Effector CD8-positive, alpha-beta T cell (primary cell): ENCODE data around the gene MED13L.
"Not testable (repeated sequence)": the region's sequence is repeated elsewhere in the genome, so short reads cannot be mapped to it uniquely, and the experiment has no call there.

Experiments
- DNase-seq: peaks from one replicate; lab custom pipeline; 2025; lab: John Stamatoyannopoulos, UW

MED13L gene

GRCh38 chr12:116055895-116056607 is 221.4 kb downstream of the MED13L start:
- no peak for DNase-seq

- DNase-seq: no peak
Measured at GRCh38 chr12:116054280-116054679, 223.2 kb downstream of the MED13L start.

GRCh38 chr12:116053479-116054200 is 223.9 kb downstream of the MED13L start:
- no peak for DNase-seq

- no peak for DNase-seq
Measured at GRCh38 chr12:116050275-116050674, 227.2 kb downstream of the MED13L start.

GRCh38 chr12:116048879-116049278 is 228.6 kb downstream of the MED13L start:
- DNase-seq: no peak

GRCh38 chr12:116046039-116046438 is 231.5 kb downstream of the MED13L start:
- no peak for DNase-seq

DNA sequence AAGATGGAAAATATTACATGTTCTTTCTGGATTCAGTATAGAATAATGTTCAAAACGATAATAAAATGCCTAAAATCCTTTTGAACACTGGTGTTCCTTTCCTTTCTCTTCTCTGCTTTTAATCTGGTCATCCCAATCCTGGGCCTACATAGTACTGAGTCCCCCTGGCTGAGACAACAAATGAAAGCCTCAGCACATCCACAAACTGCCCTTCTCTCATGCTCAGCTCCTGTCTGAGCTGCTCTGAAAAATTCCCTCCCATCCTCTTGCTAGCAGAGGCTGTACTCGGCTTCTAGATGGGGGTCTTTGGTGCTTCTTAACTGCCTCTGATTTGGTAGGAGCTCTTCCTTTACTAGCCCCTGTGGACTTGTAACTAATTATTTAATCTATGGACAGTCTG is 232.3 kb downstream of the MED13L start:
- no peak for DNase-seq

DNA sequence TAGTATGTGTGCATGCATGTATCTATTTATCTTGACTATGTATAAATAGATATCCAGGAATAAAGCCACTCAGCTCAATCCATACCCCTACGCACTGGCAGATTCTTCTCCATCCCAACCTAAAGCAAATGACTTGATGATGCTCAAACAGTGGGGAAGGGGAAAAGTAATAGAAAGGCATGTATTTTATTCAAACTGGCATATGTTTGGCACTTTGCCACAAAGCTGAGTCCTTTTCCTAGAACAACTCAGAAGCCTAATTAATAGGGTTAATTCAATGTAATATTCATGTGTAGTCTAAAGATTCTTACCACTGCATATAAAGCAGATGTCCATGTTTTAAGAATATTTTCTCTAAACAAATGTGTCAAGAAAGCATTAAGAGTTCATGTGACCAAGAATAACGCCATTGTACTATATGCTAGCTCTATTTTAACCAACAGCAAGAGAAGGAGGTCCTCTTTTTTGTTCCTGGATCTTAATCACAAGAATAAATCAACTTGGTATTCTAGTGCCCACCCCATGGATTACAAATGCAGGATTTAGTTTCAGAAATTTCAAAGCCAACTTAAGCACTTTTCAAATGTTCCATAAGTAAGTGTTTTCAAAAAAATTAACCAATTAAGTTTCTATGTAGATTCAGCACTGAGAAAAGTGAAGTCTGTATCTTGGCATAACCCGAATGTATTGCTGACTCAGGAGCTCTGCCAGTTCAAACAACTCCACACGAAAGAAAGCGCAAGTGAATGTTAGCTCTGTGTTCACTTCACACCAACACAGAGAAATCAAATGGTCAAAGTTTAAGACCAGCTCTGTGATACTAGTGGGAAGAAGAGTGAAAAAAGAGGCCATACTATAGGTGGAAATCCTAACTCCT is 233.6 kb downstream of the MED13L start:
- DNase-seq: no peak

GRCh38 chr12:116040402-116040801 is 237.1 kb downstream of the MED13L start:
- no peak for DNase-seq

DNA sequence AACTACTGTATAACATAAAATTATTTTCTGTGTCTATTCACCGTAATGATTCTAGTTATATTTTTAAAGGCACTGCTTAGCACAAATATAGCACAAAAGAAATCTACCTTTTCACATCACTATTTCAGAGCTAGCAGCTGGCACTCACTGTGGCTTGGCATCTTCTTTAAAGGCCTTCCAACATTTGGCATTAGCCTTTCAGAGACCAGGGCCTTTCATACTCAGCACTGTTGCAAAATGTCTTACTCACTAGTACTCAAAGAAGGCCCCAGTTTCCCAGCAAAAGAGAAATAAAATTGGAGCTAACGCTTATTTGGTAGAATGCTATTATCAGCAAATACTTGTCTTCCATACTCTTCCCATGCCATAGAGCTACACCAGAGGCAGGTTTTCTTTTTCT is 238.4 kb downstream of the MED13L start:
- no peak for DNase-seq

DNA sequence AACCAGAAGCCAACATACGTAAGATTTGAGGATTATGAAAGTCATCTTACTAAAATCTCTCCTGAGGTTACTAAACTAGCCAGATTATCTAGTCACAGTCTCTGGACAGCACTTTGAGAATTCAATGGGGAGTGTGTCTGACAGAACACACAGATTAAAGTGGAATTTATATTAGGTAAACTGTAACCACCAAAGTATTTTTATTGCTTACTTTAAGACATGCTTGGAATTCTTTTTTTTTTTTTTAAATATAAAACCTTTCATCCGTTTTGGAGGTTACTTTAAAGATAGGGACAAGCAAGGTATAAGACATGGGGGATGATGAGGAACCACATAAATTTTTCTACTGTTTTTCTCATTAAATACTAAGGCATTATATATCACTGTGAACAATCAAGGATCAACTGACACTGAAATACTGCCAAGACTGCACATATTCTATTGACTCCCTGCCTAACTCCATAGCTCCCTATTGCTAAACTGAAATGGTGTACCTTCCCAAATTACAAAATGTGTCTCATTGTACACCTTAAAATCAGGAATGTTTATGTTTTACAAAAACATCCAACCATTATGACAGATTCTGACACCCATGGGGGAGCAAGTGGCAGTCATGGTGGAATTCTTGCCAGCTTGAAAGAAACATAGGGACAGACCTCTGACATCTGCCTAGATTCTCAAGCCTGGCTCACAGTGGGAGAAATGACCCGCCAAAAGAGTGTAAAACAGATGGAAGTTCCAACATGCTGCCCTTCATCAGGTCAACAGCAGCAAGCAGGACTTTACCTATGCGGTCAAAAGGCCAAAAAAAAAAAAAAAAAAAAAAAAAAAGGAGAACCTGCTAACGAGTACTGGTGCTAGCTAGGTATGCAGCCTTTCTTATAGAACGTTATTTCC is 239.3 kb downstream of the MED13L start:
- DNase-seq: no peak

DNA sequence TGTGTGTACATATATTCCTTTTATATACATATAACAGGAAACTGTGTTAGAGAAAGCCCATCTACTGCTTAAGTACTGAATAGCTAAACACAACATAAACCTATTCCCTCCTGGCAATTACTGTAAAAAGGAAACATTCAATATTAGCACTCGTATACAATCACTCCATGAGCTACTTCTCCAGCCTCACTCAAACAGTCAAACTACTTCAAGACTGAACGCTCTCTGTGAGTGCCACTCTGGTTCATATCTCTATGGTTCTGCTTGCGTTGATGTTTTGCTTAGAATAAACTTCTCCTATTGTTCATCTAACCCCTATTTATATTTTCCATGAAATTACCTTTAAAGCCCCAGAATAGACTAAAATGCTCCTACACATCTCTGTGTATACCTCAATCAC is 243.7 kb downstream of the MED13L start:
- no peak for DNase-seq

DNA sequence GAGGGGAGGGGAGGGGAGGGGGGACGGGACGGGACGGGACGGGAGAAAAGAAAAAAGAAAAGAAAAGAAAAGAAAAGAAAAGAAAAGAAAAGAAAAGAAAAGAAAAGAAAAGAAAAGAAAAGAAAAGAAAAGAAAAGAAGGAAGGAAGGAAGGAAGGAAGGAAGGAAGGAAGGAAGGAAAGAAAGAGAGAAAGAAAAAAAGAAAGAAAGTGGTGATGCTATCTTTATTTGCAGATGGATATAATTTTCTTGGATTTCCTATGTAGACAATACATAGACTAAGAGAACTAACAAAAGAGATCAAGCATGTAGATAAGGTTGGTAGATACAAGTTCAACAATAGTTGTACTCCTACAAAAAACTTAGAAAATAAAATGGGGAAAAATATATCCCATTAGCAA is 245.9 kb downstream of the MED13L start:
- DNase-seq: not testable (repeated sequence)

DNA sequence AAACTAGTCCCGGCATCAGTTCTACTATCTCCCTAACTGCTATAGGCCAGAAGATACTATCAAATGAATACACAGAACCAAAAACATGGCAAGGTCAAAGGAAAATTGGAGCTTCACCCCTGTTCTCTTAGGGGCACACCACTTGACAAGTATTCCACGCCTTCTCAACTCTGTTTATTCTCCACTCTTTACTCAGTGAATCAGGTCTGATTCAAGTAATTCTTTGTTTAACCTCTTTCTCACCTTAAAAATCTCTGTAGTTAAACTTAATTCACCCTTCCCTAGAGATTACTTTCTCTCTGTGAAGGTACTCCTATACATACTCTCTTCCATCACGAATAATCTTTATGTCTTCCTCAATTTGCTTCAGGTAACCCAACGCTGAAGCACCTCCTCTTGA is 248.9 kb downstream of the MED13L start:
- no peak for DNase-seq

DNA sequence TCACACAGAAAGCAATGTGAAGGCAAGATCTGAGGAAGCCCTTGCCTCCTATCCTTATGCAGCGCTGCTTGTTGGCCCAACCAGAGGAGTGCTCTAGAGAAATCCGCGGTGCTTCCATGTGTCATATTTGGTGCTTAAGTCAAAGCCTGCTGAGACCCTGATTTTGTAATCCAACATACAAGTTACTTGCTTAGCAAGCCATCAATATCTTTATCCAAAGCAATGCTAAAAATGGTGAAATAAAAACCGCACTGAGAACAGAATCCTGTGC is 250.0 kb downstream of the MED13L start:
- no peak for DNase-seq

- no peak for DNase-seq
Measured at GRCh38 chr12:116026768-116027550, 250.5 kb downstream of the MED13L start.

GRCh38 chr12:116026346-116026745 is 251.1 kb downstream of the MED13L start:
- DNase-seq: no peak

- no peak for DNase-seq
Measured at GRCh38 chr12:116024769-116025168, 252.7 kb downstream of the MED13L start.

DNA sequence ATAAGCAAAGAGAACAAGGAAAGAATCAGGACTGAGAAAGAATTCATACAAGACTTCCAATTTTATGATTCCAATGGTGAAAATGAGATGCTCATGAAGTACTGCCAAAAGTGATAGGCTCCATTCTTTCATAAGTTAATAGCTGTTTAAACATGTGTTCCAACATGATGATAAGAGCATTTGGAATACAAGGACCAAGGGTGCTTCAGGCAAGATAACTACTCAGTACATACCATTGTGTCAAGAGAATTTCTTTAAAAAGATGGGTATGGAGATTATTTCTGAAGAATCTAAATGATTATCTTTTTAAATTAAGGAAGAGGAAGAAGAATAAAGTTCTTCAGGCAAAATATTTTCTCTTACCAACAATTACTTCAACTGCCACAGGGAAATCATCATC is 258.1 kb downstream of the MED13L start:
- no peak for DNase-seq

DNA sequence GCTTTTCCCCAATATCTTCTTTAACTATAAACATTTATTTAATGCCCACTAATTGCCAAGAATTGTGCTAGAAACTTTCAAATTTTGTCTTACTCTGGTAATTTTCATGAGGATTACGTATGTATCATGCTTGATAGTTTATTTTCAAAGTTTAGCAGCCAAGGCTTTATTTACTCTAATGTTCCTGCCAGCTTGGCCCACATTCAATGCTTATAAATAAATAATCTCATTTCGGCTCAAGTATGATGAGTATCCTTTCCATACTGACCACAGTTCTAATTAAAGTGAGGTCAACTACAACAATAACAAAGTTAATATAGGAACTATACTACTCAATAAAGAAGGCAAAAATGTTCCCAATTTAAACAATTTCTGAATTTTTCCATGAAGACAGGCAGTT is 259.2 kb downstream of the MED13L start:
- DNase-seq: no peak

- DNase-seq: no peak
Measured at GRCh38 chr12:116015525-116015924, 262.0 kb downstream of the MED13L start.
